SK-N-MC (cell line): Measurements from ENCODE around the gene AKT3.

Experiments
- DNase-seq: peaks from one replicate; pipeline ENCODE4 v3.0.0-alpha.2; 2011; ENCODE audit warnings: low read depth, low spot score
- H3K27ac ChIP-seq: fragments of 200-600 bp; sonication (generic); 2 replicates; pipeline ENCODE4 v1.5.1; 2016; ENCODE audit warnings: mixed run types
- H3K36me3 ChIP-seq: fragments of 200-600 bp; sonication (generic); 2 replicates; pipeline ENCODE4 v1.6.1; 2017; ENCODE audit warnings: antibody characterized with exemption, low read length, mixed read lengths; ENCODE audit not compliant: insufficient read depth
- H3K4me3 ChIP-seq: fragments of 200-600 bp; sonication (generic); 2 replicates; pipeline ENCODE4 v1.5.1; 2016
- H3K9ac ChIP-seq: fragments of 200-600 bp; sonication (generic); 2 replicates; pipeline ENCODE4 v1.8.0; 2017; ENCODE audit warnings: mixed run types, mixed read lengths; ENCODE audit not compliant: insufficient read length
- H3K9me3 ChIP-seq: fragments of 200-600 bp; sonication (generic); 2 replicates; pipeline ENCODE4 v1.6.1; 2017; ENCODE audit warnings: low read depth, mild to moderate bottlenecking, antibody characterized with exemption, low read length, moderate library complexity, mixed read lengths
- EZH2 ChIP-seq: fragments of 200-600 bp; sonication (generic); IDR thresholded peaks from one replicate; pipeline ENCODE4 v1.6.1; 2017; ENCODE audit warnings: antibody characterized with exemption
- FOXP2 ChIP-seq: optimal IDR thresholded peaks from 2 replicates; pipeline ENCODE3; 2011; ENCODE audit warnings: mild to moderate bottlenecking, moderate library complexity; ENCODE audit not compliant: insufficient read depth; ENCODE audit errors: extremely low read length, control extremely low read depth
- POLR2AphosphoS5 ChIP-seq: IDR thresholded peaks from 2 replicates; pipeline ENCODE4 v1.6.1; 2012; ENCODE audit warnings: mild to moderate bottlenecking, low read depth, low read length, borderline replicate concordance

Gene AKT3

GRCh38 chr1:243553090-243553489 is 297.0 kb downstream of the AKT3 start:
- H3K9ac ChIP-seq = no peak overlapping the region
- DNase-seq = no peak
- H3K4me3 ChIP-seq = no peak overlapping the region
- TF ChIP-seq EZH2 (no peak), POLR2AphosphoS5 (no peak), FOXP2 (no peak)
- no peak overlapping the region for H3K27ac ChIP-seq
- no peaks in the 10 kb centered on the region for H3K36me3 ChIP-seq
- no peaks in the 10 kb centered on the region for H3K9me3 ChIP-seq

- DNase-seq = no peak
- Histone ChIP-seq H3K4me3 (no peak overlapping the region), H3K27ac (no peak overlapping the region)
Observed at GRCh38 chr1:243550276-243550675, 299.8 kb downstream of the AKT3 start.

GRCh38 chr1:243549791-243550190 is 300.3 kb downstream of the AKT3 start:
- no peak for TF ChIP-seq FOXP2
- no peak for TF ChIP-seq EZH2
- TF ChIP-seq POLR2AphosphoS5 = no peak
- Histone ChIP-seq H3K9me3 (no peaks in the 10 kb centered on the region), H3K9ac (no peak overlapping the region), H3K4me3 (no peak overlapping the region), H3K27ac (no peak overlapping the region), H3K36me3 (no peaks in the 10 kb centered on the region)
- DNase-seq = no peak

More at GRCh38 chr1:243550276-243550675, 299.8 kb downstream of the AKT3 start:
- Histone ChIP-seq H3K36me3 (no peaks in the 10 kb centered on the region), H3K9ac (no peak overlapping the region), H3K9me3 (no peaks in the 10 kb centered on the region)
- TF ChIP-seq FOXP2 = no peak
- TF ChIP-seq POLR2AphosphoS5 = no peak
- no peak for TF ChIP-seq EZH2

- no peak for TF ChIP-seq EZH2
- no peak for TF ChIP-seq FOXP2
- no peak for TF ChIP-seq POLR2AphosphoS5
- Histone ChIP-seq H3K9me3 (no peaks in the 10 kb centered on the region), H3K9ac (no peak overlapping the region), H3K36me3 (no peaks in the 10 kb centered on the region), H3K27ac (no peak overlapping the region), H3K4me3 (no peak overlapping the region)
- DNase-seq = no peak
Observed at GRCh38 chr1:243549108-243549507, 300.9 kb downstream of the AKT3 start.

GRCh38 chr1:243548516-243548915 is 301.5 kb downstream of the AKT3 start:
- no peak overlapping the region for H3K9ac ChIP-seq
- no peaks in the 10 kb centered on the region for H3K9me3 ChIP-seq
- DNase-seq = no peak
- no peak overlapping the region for H3K4me3 ChIP-seq
- no peak for TF ChIP-seq FOXP2
- TF ChIP-seq POLR2AphosphoS5 = no peak
- no peak for TF ChIP-seq EZH2
- H3K27ac ChIP-seq = no peak overlapping the region
- H3K36me3 ChIP-seq = no peaks in the 10 kb centered on the region

- Histone ChIP-seq H3K9ac (no peak overlapping the region), H3K9me3 (no peaks in the 10 kb centered on the region), H3K4me3 (no peak overlapping the region), H3K27ac (no peak overlapping the region), H3K36me3 (no peaks in the 10 kb centered on the region)
- TF ChIP-seq EZH2 (no peak), FOXP2 (no peak), POLR2AphosphoS5 (no peak)
- DNase-seq = no peak
Observed at GRCh38 chr1:243547891-243548290, 302.2 kb downstream of the AKT3 start.

- no peak for DNase-seq
- H3K4me3 ChIP-seq = no peak overlapping the region
- no peaks in the 10 kb centered on the region for H3K36me3 ChIP-seq
- H3K27ac ChIP-seq = no peak overlapping the region
- TF ChIP-seq POLR2AphosphoS5 = no peak
- no peak for TF ChIP-seq FOXP2
- TF ChIP-seq EZH2 = no peak
- H3K9me3 ChIP-seq = no peaks in the 10 kb centered on the region
- H3K9ac ChIP-seq = no peak overlapping the region
Observed at GRCh38 chr1:243546457-243546856, 303.6 kb downstream of the AKT3 start.

GRCh38 chr1:243543501-243543900 is 306.5 kb downstream of the AKT3 start:
- TF ChIP-seq EZH2 (no peak), FOXP2 (no peak), POLR2AphosphoS5 (no peak)
- no peak overlapping the region for H3K4me3 ChIP-seq

GRCh38 chr1:243542739-243543415 is 307.2 kb downstream of the AKT3 start:
- no peaks in the 10 kb centered on the region for H3K9me3 ChIP-seq
- no peak overlapping the region for H3K4me3 ChIP-seq
- H3K27ac ChIP-seq = no peak overlapping the region
- TF ChIP-seq FOXP2 (no peak), EZH2 (no peak), POLR2AphosphoS5 (no peak)
- no peaks in the 10 kb centered on the region for H3K36me3 ChIP-seq
- DNase-seq = no peak
- H3K9ac ChIP-seq = no peak overlapping the region

More at GRCh38 chr1:243543501-243543900, 306.5 kb downstream of the AKT3 start:
- Histone ChIP-seq H3K9ac (no peak overlapping the region), H3K9me3 (no peaks in the 10 kb centered on the region), H3K36me3 (no peaks in the 10 kb centered on the region), H3K27ac (no peak overlapping the region)
- no peak for DNase-seq
